WTC11 (cell line): Measurements from ENCODE around the gene POSTN. TPM values are rescaled to one million over a fixed set of nuclear protein-coding genes. Genes with fewer than 3 reads are reported as not detected.

Source experiments
- ATAC-seq: fragments of 200-7000 bp; cut with Tn5 transposase; 2 replicates; pipeline ENCODE4 v1.10.0; 2021; ENCODE audit warnings: mild to moderate bottlenecking, moderate library complexity
- CTCF ChIA-PET: fragments of 300-600 bp; sonication (Branson Sonifier 250); formaldehyde crosslinking; loops from one replicate; lab custom pipeline; 2021; ENCODE audit warnings: antibody characterized with exemption; lab: Charles Lee
- POLR2A ChIA-PET: fragments of 350-600 bp; sonication (Branson Sonifier 250); formaldehyde crosslinking; loops from one replicate; lab custom pipeline; 2021; ENCODE audit warnings: antibody characterized with exemption; lab: Charles Lee
- DNase-seq: peaks from one replicate; pipeline ENCODE4 v3.0.0; 2021; ENCODE audit warnings: low spot score
- H3K27ac Mint-ChIP-seq: 2 replicates; pipeline ENCODE4 v1.8.0; 2021; ENCODE audit warnings: mixed read lengths
- H3K27me3 Mint-ChIP-seq: 2 replicates; pipeline ENCODE4 v1.8.0; 2021; ENCODE audit warnings: low read depth, mild to moderate bottlenecking, moderate library complexity, mixed read lengths
- H3K36me3 Mint-ChIP-seq: 2 replicates; pipeline ENCODE4 v1.8.0; 2021; ENCODE audit warnings: mixed read lengths
- H3K4me1 Mint-ChIP-seq: 2 replicates; pipeline ENCODE4 v1.8.0; 2022; ENCODE audit warnings: mixed read lengths
- H3K4me3 Mint-ChIP-seq: 2 replicates; pipeline ENCODE4 v1.8.0; 2021; ENCODE audit warnings: mild to moderate bottlenecking, moderate library complexity, mixed read lengths
- H3K9me3 Mint-ChIP-seq: 2 replicates; pipeline ENCODE4 v1.8.0; 2021; ENCODE audit warnings: mixed read lengths
- AR ChIP-seq: fragments of 250-450 bp; sonication (Bioruptor Pico); IDR thresholded peaks from 2 replicates; pipeline ENCODE4 v1.9.0; 2021; ENCODE audit warnings: mild to moderate bottlenecking
- ARID4B ChIP-seq: sonication (generic); formaldehyde crosslinking; IDR thresholded peaks from 2 replicates; pipeline ENCODE4 v1.8.0; 2023; ENCODE audit warnings: missing genetic modification reagents, mild to moderate bottlenecking, borderline replicate concordance
- CREB1 ChIP-seq: sonication (generic); formaldehyde crosslinking; IDR thresholded peaks from 2 replicates; pipeline ENCODE4 v1.8.0; 2023; ENCODE audit warnings: mild to moderate bottlenecking, missing genetic modification reagents
- E2F4 ChIP-seq: sonication (generic); formaldehyde crosslinking; IDR thresholded peaks from 2 replicates; pipeline ENCODE4 v1.8.1; 2022; ENCODE audit warnings: low read depth, mild to moderate bottlenecking, moderate library complexity, missing genetic modification reagents, borderline replicate concordance
- FOXP1 ChIP-seq: sonication (generic); formaldehyde crosslinking; IDR thresholded peaks from 2 replicates; pipeline ENCODE4 v1.8.0; 2022; ENCODE audit warnings: missing genetic modification reagents, mild to moderate bottlenecking, moderate library complexity, borderline replicate concordance
- FOXP4 ChIP-seq: sonication (generic); formaldehyde crosslinking; IDR thresholded peaks from 2 replicates; pipeline ENCODE4 v1.8.0; 2022; ENCODE audit warnings: mild to moderate bottlenecking, missing genetic modification reagents
- GTF2I ChIP-seq: fragments of 250-450 bp; sonication (Bioruptor Pico); conservative IDR thresholded peaks from 2 replicates; pipeline ENCODE4 v1.4.0; 2021; ENCODE audit warnings: mild to moderate bottlenecking
- MLX ChIP-seq: sonication (generic); formaldehyde crosslinking; IDR thresholded peaks from 2 replicates; pipeline ENCODE4 v1.8.1; 2023; ENCODE audit warnings: mild to moderate bottlenecking, missing genetic modification reagents, moderate library complexity
- MXD4 ChIP-seq: fragments of 250-450 bp; sonication (Bioruptor Pico); IDR thresholded peaks from 2 replicates; pipeline ENCODE4 v1.8.0; 2021; ENCODE audit warnings: mild to moderate bottlenecking, moderate library complexity, borderline replicate concordance
- MYBL2 ChIP-seq: sonication (generic); formaldehyde crosslinking; IDR thresholded peaks from 2 replicates; pipeline ENCODE4 v1.8.1; 2023; ENCODE audit warnings: mild to moderate bottlenecking, moderate library complexity, missing genetic modification reagents
- NFATC4 ChIP-seq: fragments of 250-450 bp; sonication (Bioruptor Pico); IDR thresholded peaks from 2 replicates; pipeline ENCODE4 v1.9.0; 2021; ENCODE audit warnings: mild to moderate bottlenecking
- NFE2L1 ChIP-seq: sonication (generic); formaldehyde crosslinking; IDR thresholded peaks from 2 replicates; pipeline ENCODE4 v1.8.1; 2023; ENCODE audit warnings: missing genetic modification reagents
- NR1H2 ChIP-seq: sonication (generic); formaldehyde crosslinking; IDR thresholded peaks from 2 replicates; pipeline ENCODE4 v1.9.0; 2021; ENCODE audit warnings: mild to moderate bottlenecking, moderate library complexity, missing genetic modification reagents
- RORB ChIP-seq: fragments of 250-450 bp; sonication (Bioruptor Pico); IDR thresholded peaks from 2 replicates; pipeline ENCODE4 v1.9.0; 2021; ENCODE audit warnings: mild to moderate bottlenecking
- SMAD3 ChIP-seq: sonication (generic); formaldehyde crosslinking; IDR thresholded peaks from 2 replicates; pipeline ENCODE4 v1.8.0; 2022; ENCODE audit warnings: missing genetic modification reagents, mild to moderate bottlenecking, borderline replicate concordance
- SMAD4 ChIP-seq: sonication (generic); formaldehyde crosslinking; IDR thresholded peaks from 2 replicates; pipeline ENCODE4 v1.8.0; 2022; ENCODE audit warnings: mild to moderate bottlenecking, missing genetic modification reagents
- ZBTB21 ChIP-seq: sonication (generic); formaldehyde crosslinking; IDR thresholded peaks from 2 replicates; pipeline ENCODE4 v1.8.1; 2023; ENCODE audit warnings: mild to moderate bottlenecking, missing genetic modification reagents, borderline replicate concordance
- ZMAT4 ChIP-seq: fragments of 250-450 bp; sonication (Bioruptor Pico); IDR thresholded peaks from 2 replicates; pipeline ENCODE4 v1.9.0; 2021; ENCODE audit warnings: mild to moderate bottlenecking
- ZNF138 ChIP-seq: sonication (generic); formaldehyde crosslinking; conservative IDR thresholded peaks from 2 replicates; pipeline ENCODE4 v1.8.1; 2022; ENCODE audit warnings: mild to moderate bottlenecking, moderate library complexity, missing genetic modification reagents
- ZNF232 ChIP-seq: sonication (generic); formaldehyde crosslinking; IDR thresholded peaks from 2 replicates; pipeline ENCODE4 v1.8.0; 2022; ENCODE audit warnings: mild to moderate bottlenecking, missing genetic modification reagents
- ZNF263 ChIP-seq: sonication (generic); formaldehyde crosslinking; IDR thresholded peaks from 2 replicates; pipeline ENCODE4 v1.8.1; 2022; ENCODE audit warnings: low read depth, mild to moderate bottlenecking, moderate library complexity, missing genetic modification reagents
- ZNF317 ChIP-seq: sonication (generic); formaldehyde crosslinking; IDR thresholded peaks from 2 replicates; pipeline ENCODE4 v1.8.1; 2023; ENCODE audit warnings: low read depth, mild to moderate bottlenecking, moderate library complexity, missing genetic modification reagents, borderline replicate concordance
- ZNF423 ChIP-seq: fragments of 250-450 bp; sonication (Bioruptor Pico); IDR thresholded peaks from 2 replicates; pipeline ENCODE4 v2.1.2; 2022; ENCODE audit warnings: mild to moderate bottlenecking, moderate library complexity
- ZNF671 ChIP-seq: fragments of 250-450 bp; sonication (Bioruptor Pico); IDR thresholded peaks from 2 replicates; pipeline ENCODE4 v1.8.0; 2021; ENCODE audit warnings: mild to moderate bottlenecking
- ZSCAN18 ChIP-seq: fragments of 250-450 bp; sonication (Bioruptor Pico); IDR thresholded peaks from 2 replicates; pipeline ENCODE4 v2.1.2; 2022; ENCODE audit warnings: mild to moderate bottlenecking, moderate library complexity
- total RNA-seq: library from RNA; stranded (reverse); gene quantifications from 3 replicates; pipeline ENCODE4 v1.2.3, GENCODE V29; 2021

Gene POSTN
- total RNA-seq, 1 experiment from 2014 or later, result 0.70 TPM

GRCh38 chr13:37613638-37614037 lies 15.1 kb upstream of the POSTN start:
- TF ChIP-seq NFE2L1 (no peak), SMAD3 (CRISPR knock-in tag) (no peak), RORB (CRISPR knock-in tag) (no peak), ZNF671 (no peak), ZNF317 (CRISPR knock-in tag) (no peak), MYBL2 (no peak), GTF2I (CRISPR knock-in tag) (no peak), ZMAT4 (CRISPR knock-in tag) (no peak), ZNF423 (CRISPR knock-in tag) (no peak), E2F4 (CRISPR knock-in tag) (no peak), NR1H2 (CRISPR knock-in tag) (no peak), ZBTB21 (CRISPR knock-in tag) (no peak), ARID4B (CRISPR knock-in tag) (no peak), MXD4 (CRISPR knock-in tag) (no peak), AR (CRISPR knock-in tag) (no peak), ZNF232 (CRISPR knock-in tag) (no peak), CREB1 (no peak), ZNF138 (no peak), ZNF263 (CRISPR knock-in tag) (no peak), NFATC4 (CRISPR knock-in tag) (no peak)
- ChIA-PET POLR2A (no interaction called here), CTCF (no interaction called here)
- no peak for ATAC-seq
- no peaks in the 10 kb centered on the region for H3K9me3 Mint-ChIP-seq
- H3K36me3 Mint-ChIP-seq, result no peaks in the 10 kb centered on the region
- no peaks in the 10 kb centered on the region for H3K27me3 Mint-ChIP-seq
- DNase-seq, result no peak
- H3K4me1 Mint-ChIP-seq, result peaks cover 16% of the 10 kb centered on the region
- H3K27ac Mint-ChIP-seq, result no peak overlapping the region
- H3K4me3 Mint-ChIP-seq, result no peak overlapping the region

GRCh38 chr13:37613236-37613635 lies 14.7 kb upstream of the POSTN start:
- H3K9me3 Mint-ChIP-seq, result no peaks in the 10 kb centered on the region
- no peak for DNase-seq
- peaks cover 16% of the 10 kb centered on the region for H3K4me1 Mint-ChIP-seq
- ChIA-PET CTCF (no interaction called here), POLR2A (no interaction called here)
- H3K27ac Mint-ChIP-seq, result no peak overlapping the region
- no peak for ATAC-seq
- H3K36me3 Mint-ChIP-seq, result no peaks in the 10 kb centered on the region
- H3K4me3 Mint-ChIP-seq, result no peak overlapping the region
- no peaks in the 10 kb centered on the region for H3K27me3 Mint-ChIP-seq
- TF ChIP-seq ZSCAN18 (CRISPR knock-in tag) (no peak), FOXP4 (no peak), FOXP1 (CRISPR knock-in tag) (no peak), SMAD4 (CRISPR knock-in tag) (no peak), ZNF317 (CRISPR knock-in tag) (no peak), ZNF138 (no peak), MLX (CRISPR knock-in tag) (no peak)
